ENCODE results near the gene FXN.

Gene FXN

GRCh38 chr9:69147041-69147834 is 111.7 kb downstream of the FXN start:
- no peak for FAIRE-seq

- FAIRE-seq: no peak
These were observed 113.8 kb downstream of the FXN start for GRCh38 chr9:69149321-69149807.
